ENCODE results near the gene TAPBPL.

GRCh38 chr12:6494258-6494743, 42.5 kb downstream of the TAPBPL start:
- TF ChIP-seq CTCF (conservative IDR thresholded peaks at IDR 0.05; ENCODE audit: low read depth, low read length) (no peak), POLR2A (IDR thresholded peaks at IDR 0.05; ENCODE audit: low read depth, low read length) (no peak), NFE2L2 (IDR thresholded peaks at IDR 0.05; ENCODE audit: low read depth, low read length) (no peak), RAD21 (IDR thresholded peaks at IDR 0.05; ENCODE audit: low read length) (0 out of 2 replicates have a peak, but pooled peaks have one; percentile 5), MXI1 (IDR thresholded peaks at IDR 0.05; ENCODE audit: borderline replicate concordance, low read depth, low read length) (no peak), CEBPB (IDR thresholded peaks at IDR 0.05; ENCODE audit: low read depth, low read length) (no peak), ELK1 (IDR thresholded peaks at IDR 0.05; ENCODE audit: borderline replicate concordance, low read depth, low read length) (no peak), BHLHE40 (IDR thresholded peaks at IDR 0.05; ENCODE audit: low read depth, low read length) (no peak), SMC3 (IDR thresholded peaks at IDR 0.05; ENCODE audit: low read depth, low read length) (no peak)
